Measurements from ENCODE around the gene ICOSLG.
"Not testable (repeated sequence)": the region's sequence is repeated elsewhere in the genome, so short reads cannot be mapped to it uniquely, and the experiment has no call there.

DNA sequence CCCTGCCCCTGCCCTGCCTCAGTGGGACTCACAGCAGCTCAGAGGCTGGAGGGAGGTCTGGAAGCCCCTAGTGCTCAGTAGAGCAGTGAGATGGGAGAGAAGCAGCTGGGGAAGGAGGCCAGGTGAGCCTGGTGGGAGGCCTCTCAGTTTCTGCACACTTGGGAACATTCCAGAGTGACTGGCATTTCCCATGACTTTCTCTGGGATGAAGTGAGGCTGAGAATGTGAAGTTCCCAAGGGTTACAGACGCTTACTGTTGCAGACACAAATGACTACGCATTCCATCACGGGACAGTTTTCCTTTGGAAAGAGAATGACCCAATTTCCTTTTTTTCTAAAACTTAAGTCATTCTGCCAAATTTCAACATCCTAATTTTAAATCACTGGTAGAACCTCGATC, 59.2 kb downstream of the ICOSLG start:
- TF ChIP-seq POLR2A (IDR thresholded peaks at IDR 0.05; ENCODE audit: low read depth, low read length); TAF1 (IDR thresholded peaks at IDR 0.05; ENCODE audit: borderline replicate concordance, low read depth, low read length); POLR2AphosphoS5 (IDR thresholded peaks at IDR 0.05; ENCODE audit: low read depth, low read length): not testable (repeated sequence)

All from GM12892 (cell line).